ENCODE measurements around the gene USH2A.
A peak's percentile ranks its signal among the peaks of the same experiment; 100 is the strongest.

Gene USH2A

GRCh38 chr1:216258856-216259255, 164.4 kb downstream of the USH2A start:
- DNase-seq = no peak

GRCh38 chr1:216258386-216258785, 164.9 kb downstream of the USH2A start:
- no peak for DNase-seq

GRCh38 chr1:216250861-216251260, 172.4 kb downstream of the USH2A start:
- no peak for DNase-seq

- no peak for DNase-seq
These were observed 174.6 kb downstream of the USH2A start for GRCh38 chr1:216248628-216249027.

GRCh38 chr1:216247937-216248336, 175.3 kb downstream of the USH2A start:
- DNase-seq = no peak

- no peak for DNase-seq
These were observed 176.6 kb downstream of the USH2A start for GRCh38 chr1:216246577-216247203.

- no peak for DNase-seq
These were observed 184.4 kb downstream of the USH2A start for GRCh38 chr1:216238844-216239243.

GRCh38 chr1:216237927-216238542, 185.2 kb downstream of the USH2A start:
- DNase-seq = no peak

GRCh38 chr1:216224233-216224632, 199.0 kb downstream of the USH2A start:
- no peak for DNase-seq

GRCh38 chr1:216223486-216223885, 199.8 kb downstream of the USH2A start:
- no peak for DNase-seq

- DNase-seq = no peak
These were observed 201.0 kb downstream of the USH2A start for GRCh38 chr1:216222288-216222687.

GRCh38 chr1:216221260-216221700, 202.0 kb downstream of the USH2A start:
- DNase-seq = peak; percentile 62

GRCh38 chr1:216216305-216216704, 206.9 kb downstream of the USH2A start:
- DNase-seq = no peak

- DNase-seq = no peak
These were observed 208.1 kb downstream of the USH2A start for GRCh38 chr1:216215169-216215568.

GRCh38 chr1:216212826-216213225, 210.4 kb downstream of the USH2A start:
- DNase-seq = no peak

GRCh38 chr1:216210081-216210480, 213.2 kb downstream of the USH2A start:
- no peak for DNase-seq

- no peak for DNase-seq
These were observed 214.1 kb downstream of the USH2A start for GRCh38 chr1:216209125-216209524.

- no peak for DNase-seq
These were observed 216.1 kb downstream of the USH2A start for GRCh38 chr1:216207154-216207553.

- no peak for DNase-seq
These were observed 218.1 kb downstream of the USH2A start for GRCh38 chr1:216205176-216205575.

GRCh38 chr1:216201946-216202345, 221.3 kb downstream of the USH2A start:
- DNase-seq = no peak

GRCh38 chr1:216200941-216201340, 222.3 kb downstream of the USH2A start:
- DNase-seq = no peak

GRCh38 chr1:216194721-216195120, 228.5 kb downstream of the USH2A start:
- no peak for DNase-seq

GRCh38 chr1:216193839-216194443, 229.3 kb downstream of the USH2A start:
- no peak for DNase-seq

GRCh38 chr1:216190438-216190837, 232.8 kb downstream of the USH2A start:
- no peak for DNase-seq
